Body of pancreas (tissue), 4 donors: ENCODE data around the gene FAN1. TPM values are rescaled to one million over a fixed set of nuclear protein-coding genes. Genes with fewer than 3 reads are reported as not detected.

Experiments
- ATAC-seq: fragments of 150-250 bp; one replicate; pipeline ENCODE4 v1.9.1; 2016
- DNase-seq, 4 donors: peaks; one replicate each; pipeline ENCODE4 v3.0.0-alpha.2; 2019
- H3K27ac ChIP-seq, 4 donors: fragments of 200-600 bp; sonication (generic); 1 replicate in 3 of 4; 2 replicates in 1 of 4; pipeline versions ENCODE4 v1.5.1 to v1.6.1; 2016 to 2019; ENCODE audit warnings: mild to moderate bottlenecking in 1 of 4, mixed read lengths in 1 of 4, moderate library complexity in 1 of 4
- H3K27me3 ChIP-seq, 2 donors: fragments of 200-600 bp; sonication (generic); one replicate each; pipeline ENCODE4 v1.6.0; 2016; ENCODE audit warnings: mild to moderate bottlenecking in 1 of 2
- H3K36me3 ChIP-seq, 2 donors: fragments of 200-600 bp; sonication (generic); replicated peaks in 1 of 2; 2 replicates each; pipeline ENCODE4 v1.5.1; 2016; ENCODE audit warnings: low read depth in 2 of 2; ENCODE audit not compliant: insufficient read depth in 1 of 2
- H3K4me1 ChIP-seq: fragments of 200-600 bp; sonication (generic); one replicate; pipeline ENCODE4 v1.6.0; 2016
- H3K4me3 ChIP-seq, 2 donors: fragments of 200-600 bp; sonication (generic); 1 replicate in 1 of 2; 2 replicates in 1 of 2; pipeline ENCODE4 v1.5.1; 2016 to 2019
- H3K9me3 ChIP-seq, 3 donors: fragments of 200-600 bp; sonication (generic); 1 replicate in 2 of 3; 2 replicates in 1 of 3; pipeline ENCODE4 v1.5.1; 2016
- POLR2A ChIP-seq, 3 donors: fragments of 450-650 bp; IDR thresholded peaks; one replicate each; pipeline ENCODE4 v1.6.1; 2016; ENCODE audit warnings: antibody characterized with exemption in 3 of 3, mild to moderate bottlenecking in 2 of 3
- WGBS, 2 donors: methylation state at CpG; one replicate each; pipeline ENCODE4 v1.1.5; 2017; 5-methylcytosine and 5-hydroxymethylcytosine counted together
- intact Hi-C: fragments of 100-400 bp; cut with DNase I; formaldehyde crosslinking; loops from one replicate; pipeline ENCODE4 v1.15.1; 2023
- total RNA-seq, 2 donors: library from RNA; depleted of rRNA; stranded (reverse); fragments of >200 nt; gene quantifications; one replicate each; pipeline ENCODE4 v1.1.0, GENCODE V29; 2016
- TF ChIP-seq, protein P1 (sequence below), 7 experiments: fragments of 450-650 bp in 4 of 7; fragments of 200-600 bp in 3 of 7; sonication (generic) in 3 of 7; IDR thresholded peaks; one replicate each; pipeline ENCODE4 v1.5.1; 2016 to 2019; ENCODE audit warnings: antibody characterized with exemption in 7 of 7

FAN1 gene
- total RNA-seq, 2 donors from 2014 or later, result 12.5 to 20.2 TPM

DNA sequence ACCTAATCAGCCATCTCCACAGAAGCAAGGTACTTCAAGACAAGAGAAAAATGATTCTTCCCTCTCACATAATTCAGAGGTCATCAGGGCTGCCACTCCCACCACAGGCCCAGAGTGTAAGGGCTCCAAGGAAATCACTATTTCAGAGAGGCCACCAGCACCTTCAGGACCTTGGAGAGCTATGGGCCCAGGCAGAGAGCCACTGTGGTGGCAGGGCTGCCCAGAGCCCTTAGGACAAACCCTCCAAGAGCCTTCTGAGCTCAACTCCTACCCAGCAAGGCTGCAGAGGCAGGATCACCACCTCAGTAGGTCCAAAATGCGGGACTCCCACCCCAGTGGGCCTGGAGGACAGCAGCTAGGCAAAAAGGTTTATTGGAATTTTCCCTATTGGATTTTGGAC lies 17.9 kb upstream of the FAN1 start:
- ATAC-seq, result no peak
- no peak overlapping the region for H3K27ac ChIP-seq
- H3K36me3 ChIP-seq, result no peaks in the 10 kb centered on the region
- no peaks in the 10 kb centered on the region for H3K4me1 ChIP-seq
- no peak for DNase-seq
- H3K27me3 ChIP-seq, result no peaks in the 10 kb centered on the region
- WGBS, 2 donors, result 67 to 80% methylated on average over 1 of the region's 1 CpG
- intact Hi-C loops, result no loop called here
- no peak for TF ChIP-seq POLR2A (IDR thresholded peaks at IDR 0.05)
- TF ChIP-seq, protein P1, sequence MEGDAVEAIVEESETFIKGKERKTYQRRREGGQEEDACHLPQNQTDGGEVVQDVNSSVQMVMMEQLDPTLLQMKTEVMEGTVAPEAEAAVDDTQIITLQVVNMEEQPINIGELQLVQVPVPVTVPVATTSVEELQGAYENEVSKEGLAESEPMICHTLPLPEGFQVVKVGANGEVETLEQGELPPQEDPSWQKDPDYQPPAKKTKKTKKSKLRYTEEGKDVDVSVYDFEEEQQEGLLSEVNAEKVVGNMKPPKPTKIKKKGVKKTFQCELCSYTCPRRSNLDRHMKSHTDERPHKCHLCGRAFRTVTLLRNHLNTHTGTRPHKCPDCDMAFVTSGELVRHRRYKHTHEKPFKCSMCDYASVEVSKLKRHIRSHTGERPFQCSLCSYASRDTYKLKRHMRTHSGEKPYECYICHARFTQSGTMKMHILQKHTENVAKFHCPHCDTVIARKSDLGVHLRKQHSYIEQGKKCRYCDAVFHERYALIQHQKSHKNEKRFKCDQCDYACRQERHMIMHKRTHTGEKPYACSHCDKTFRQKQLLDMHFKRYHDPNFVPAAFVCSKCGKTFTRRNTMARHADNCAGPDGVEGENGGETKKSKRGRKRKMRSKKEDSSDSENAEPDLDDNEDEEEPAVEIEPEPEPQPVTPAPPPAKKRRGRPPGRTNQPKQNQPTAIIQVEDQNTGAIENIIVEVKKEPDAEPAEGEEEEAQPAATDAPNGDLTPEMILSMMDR (IDR thresholded peaks at IDR 0.05), result no peak
- no peak overlapping the region for H3K4me3 ChIP-seq
- H3K9me3 ChIP-seq, result no peaks in the 10 kb centered on the region

DNA sequence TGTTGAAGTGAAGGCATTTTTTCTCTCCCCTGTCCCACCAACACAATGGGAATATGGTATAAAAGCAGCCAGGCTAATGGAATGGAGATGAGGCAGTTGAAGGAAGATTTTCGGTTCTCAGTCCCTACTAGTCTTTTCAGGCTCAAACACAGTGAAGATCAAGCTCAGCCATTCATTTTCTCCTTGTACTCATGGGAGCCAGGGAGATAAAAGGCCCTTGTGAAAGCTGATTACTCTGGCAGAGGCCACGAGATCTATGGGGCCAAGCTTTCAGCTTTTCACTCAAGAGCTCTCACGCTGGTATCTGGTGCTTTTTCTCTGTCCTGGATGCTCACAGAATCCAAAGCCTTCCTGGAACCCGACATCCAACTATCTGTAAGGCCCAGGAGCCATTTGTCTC lies 14.5 kb upstream of the FAN1 start:
- Histone ChIP-seq H3K4me1 (no peaks in the 10 kb centered on the region), H3K9me3 (no peaks in the 10 kb centered on the region), H3K36me3 (no peaks in the 10 kb centered on the region), H3K27ac (no peak overlapping the region), H3K4me3 (no peak overlapping the region), H3K27me3 (no peaks in the 10 kb centered on the region)
- WGBS, 2 donors, result 78 to 84% methylated on average over 4 of the region's 4 CpGs
- DNase-seq (no peak), ATAC-seq (no peak)
- intact Hi-C loops, result no loop called here
- no peak for TF ChIP-seq POLR2A (IDR thresholded peaks at IDR 0.05)
- TF ChIP-seq, protein P1 (IDR thresholded peaks at IDR 0.05), result no peak

DNA sequence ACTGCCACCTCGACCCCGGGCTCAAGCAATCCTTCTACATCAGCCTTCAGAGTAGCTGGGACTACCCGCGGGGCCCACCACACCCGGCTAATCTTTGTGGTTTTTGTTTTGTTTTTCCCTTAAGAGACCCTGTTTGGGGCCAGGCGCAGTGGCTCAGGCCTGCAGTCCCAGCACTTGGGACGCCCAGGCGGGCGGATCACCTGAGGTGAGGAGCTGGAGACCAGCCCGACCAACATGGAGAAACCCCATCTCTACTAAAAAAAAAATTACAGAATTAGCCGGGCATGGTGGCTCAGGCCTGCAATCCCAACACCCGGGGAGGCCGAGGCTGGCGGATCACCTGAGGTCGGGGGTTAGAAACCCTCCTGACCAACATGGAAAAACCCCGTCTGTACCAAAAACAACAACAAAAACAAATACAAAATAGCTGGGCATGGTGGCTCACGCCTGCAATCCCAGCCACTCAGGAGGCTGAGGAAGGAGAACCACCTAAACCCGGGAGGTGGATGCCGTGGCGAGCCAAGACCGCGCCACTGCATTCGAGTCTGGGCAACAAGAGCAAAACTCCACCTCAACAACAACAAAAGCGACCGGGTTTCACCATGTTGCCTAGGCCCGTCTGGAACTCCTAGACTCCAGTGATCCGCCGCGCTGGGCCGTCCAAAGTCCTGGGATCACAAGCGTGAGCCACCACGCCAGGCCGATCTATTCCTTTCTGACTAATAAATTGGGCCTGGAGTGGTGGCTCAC lies 8.1 kb upstream of the FAN1 start:
- 85 to 94% methylated on average over 33 of the region's 33 CpGs for WGBS, 2 donors
- no peak for DNase-seq
- intact Hi-C loops, result no loop called here

DNA sequence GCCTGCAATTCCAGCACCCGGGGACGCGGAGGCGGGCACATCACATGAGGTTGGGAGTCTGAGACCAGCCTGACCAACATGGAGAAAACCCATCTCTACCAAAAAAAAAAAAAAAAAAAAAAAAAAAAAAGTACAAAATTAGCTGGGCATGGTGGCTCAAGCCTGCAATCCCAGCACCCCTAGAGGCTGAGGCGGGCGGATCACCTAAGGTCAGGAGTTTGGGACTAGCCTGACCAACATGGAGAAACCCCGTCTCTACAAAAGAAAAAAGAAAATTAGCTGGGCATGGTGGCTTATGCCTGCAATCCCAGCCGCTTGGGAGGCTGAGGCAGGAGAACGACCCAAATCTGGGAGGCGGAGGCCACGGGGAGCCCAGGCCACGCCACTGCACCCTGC lies 7.5 kb upstream of the FAN1 start:
- Histone ChIP-seq H3K27ac (no peak overlapping the region), H3K4me1 (no peaks in the 10 kb centered on the region), H3K27me3 (no peaks in the 10 kb centered on the region), H3K4me3 (no peak overlapping the region), H3K36me3 (no peaks in the 10 kb centered on the region), H3K9me3 (no peaks in the 10 kb centered on the region)
- TF ChIP-seq, protein P1 (IDR thresholded peaks at IDR 0.05), result no peak
- no peak for TF ChIP-seq POLR2A (IDR thresholded peaks at IDR 0.05)
- 95% methylated on average over 8 to 11 of the region's 12 CpGs for whole genome bisulfite sequencing, 2 donors
- intact Hi-C loops, result no loop called here
- ATAC-seq (no peak), DNase-seq (no peak)

More for the DNA sequence above, 8.1 kb upstream of the FAN1 start:
- H3K36me3 ChIP-seq, result no peaks in the 10 kb centered on the region
- H3K4me1 ChIP-seq, result no peaks in the 10 kb centered on the region
- H3K9me3 ChIP-seq, result no peaks in the 10 kb centered on the region
- H3K4me3 ChIP-seq, result no peak overlapping the region
- TF ChIP-seq, protein P1 (IDR thresholded peaks at IDR 0.05), result no peak
- no peak for TF ChIP-seq POLR2A (IDR thresholded peaks at IDR 0.05)
- no peak overlapping the region for H3K27ac ChIP-seq
- ATAC-seq, result no peak
- no peaks in the 10 kb centered on the region for H3K27me3 ChIP-seq

DNA sequence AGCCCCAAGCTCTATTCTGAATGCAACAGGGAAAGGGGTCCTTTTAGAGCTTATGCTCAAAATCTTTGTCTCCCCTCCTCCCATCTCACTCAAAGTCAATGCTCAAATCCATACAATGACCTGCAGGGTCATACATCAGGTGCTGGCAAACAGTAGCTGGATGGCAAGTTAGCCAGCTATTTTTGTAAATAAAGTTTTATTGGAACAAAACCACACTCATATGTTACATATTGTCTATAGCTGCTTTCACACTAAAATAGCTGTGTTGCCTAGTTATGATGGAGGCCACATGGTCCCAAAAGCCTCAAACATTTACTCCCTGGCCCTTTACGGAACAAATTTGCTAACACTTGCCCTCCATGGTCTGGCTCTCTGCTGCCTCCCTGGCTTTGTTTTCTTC lies 1.8 kb upstream of the FAN1 start:
- intact Hi-C loops, result no loop called here
- Histone ChIP-seq H3K9me3 (no peaks in the 10 kb centered on the region), H3K27ac (no peak overlapping the region), H3K4me3 (no peak overlapping the region), H3K27me3 (no peaks in the 10 kb centered on the region), H3K36me3 (no peaks in the 10 kb centered on the region), H3K4me1 (peaks cover 28% of the 10 kb centered on the region)
- 92 to 93% methylated on average over 1 of the region's 1 CpG for WGBS, 2 donors
- no peak for TF ChIP-seq POLR2A (IDR thresholded peaks at IDR 0.05)
- TF ChIP-seq, protein P1 (IDR thresholded peaks at IDR 0.05), result no peak
- ATAC-seq (no peak), DNase-seq (no peak)
